ENCODE measurements around the gene FAM219B. TPM values are rescaled to one million over a fixed set of nuclear protein-coding genes. Genes with fewer than 3 reads are reported as not detected.

The FAM219B gene
- total RNA-seq, 1 donor from 2014 or later, result 36.3 TPM

DNA sequence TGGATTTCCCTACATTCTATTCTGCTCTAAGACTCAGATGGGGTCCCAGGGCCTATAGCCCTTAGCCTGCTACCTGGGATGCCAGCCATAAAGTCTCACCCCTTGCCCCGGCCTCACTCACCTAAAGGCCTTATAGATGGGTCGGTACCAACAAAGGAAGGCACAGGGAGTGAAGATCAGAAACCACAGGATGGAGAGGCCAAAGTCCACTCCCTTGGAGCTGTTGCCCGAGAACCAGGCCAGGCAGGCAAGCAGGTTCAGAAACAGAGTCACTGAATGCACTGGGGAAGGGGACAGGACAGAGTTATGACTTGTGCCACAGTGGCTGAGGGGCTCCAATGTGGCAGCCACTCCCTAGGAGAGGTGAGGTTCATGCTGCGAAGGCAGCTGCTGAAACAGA, 56.3 kb downstream of the FAM219B start:
- no peak for DNase-seq (ENCODE audit: low read depth)
- no peak overlapping the region for H3K4me3 ChIP-seq (ENCODE audit: low read depth, low read length)
- TF ChIP-seq CTCF (conservative IDR thresholded peaks at IDR 0.05; ENCODE audit: low read depth, low read length), result no peak

Other genes with a start within 250 kb of the FAM219B start
- gene EDC3, start 210.8 kb downstream of the FAM219B start, total RNA-seq, result 11.0 and 12.8 TPM in 2 replicates
- 0.14 and 0.52 TPM in 2 replicates for gene CYP1A1, start 181.3 kb downstream of the FAM219B start, total RNA-seq
- not detected in 2 replicates for gene CYP1A2, start 158.0 kb downstream of the FAM219B start, total RNA-seq
- 28.4 and 35.2 TPM in 2 replicates for gene CSK, start 124.8 kb downstream of the FAM219B start, total RNA-seq
- gene LMAN1L, start 94.0 kb downstream of the FAM219B start, total RNA-seq, result not detected in 2 replicates
- not detected in 2 replicates for gene CPLX3, start 80.2 kb downstream of the FAM219B start, total RNA-seq
- gene ULK3, start 63.7 kb downstream of the FAM219B start, total RNA-seq, result 19.7 and 20.2 TPM in 2 replicates
- gene SCAMP2, start 33.5 kb downstream of the FAM219B start, total RNA-seq, result 39.3 and 58.9 TPM in 2 replicates
- gene MPI, start 16.8 kb downstream of the FAM219B start, total RNA-seq, result 64.2 and 66.1 TPM in 2 replicates
- gene COX5A, start 31.2 kb upstream of the FAM219B start, total RNA-seq, result 123 and 219 TPM in 2 replicates
- 6.1 and 9.0 TPM in 2 replicates for gene RPP25, start 49.9 kb upstream of the FAM219B start, total RNA-seq
- gene SCAMP5, start 88.7 kb upstream of the FAM219B start, total RNA-seq, result 4.7 and 19.5 TPM in 2 replicates
- gene PPCDC, start 116.7 kb upstream of the FAM219B start, total RNA-seq, result 26.1 and 39.7 TPM in 2 replicates

Measured in epithelial cell of proximal tubule (primary cell).